ENCODE data around the gene KIAA0753.

DNA sequence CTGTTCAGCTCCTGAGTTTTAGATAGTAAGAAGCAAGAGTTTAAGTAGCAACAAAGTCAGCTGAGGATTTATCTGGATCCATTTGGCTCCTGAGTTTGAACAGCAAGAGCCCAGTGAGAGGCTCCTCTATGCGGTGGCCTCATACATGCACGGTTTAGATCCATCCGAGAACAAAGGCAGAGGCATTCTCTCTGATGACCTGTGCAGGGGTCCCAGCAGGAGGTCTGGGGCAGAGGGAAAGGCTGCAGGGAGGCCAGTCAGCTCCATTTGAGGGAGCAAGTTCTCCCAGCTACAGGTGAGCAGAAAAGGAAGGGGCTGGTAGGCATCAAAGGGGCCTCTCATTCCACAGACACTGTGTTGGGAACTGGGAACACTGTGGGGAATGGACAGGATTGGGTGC is 100.6 kb downstream of the KIAA0753 start:
- TF ChIP-seq, protein P1, sequence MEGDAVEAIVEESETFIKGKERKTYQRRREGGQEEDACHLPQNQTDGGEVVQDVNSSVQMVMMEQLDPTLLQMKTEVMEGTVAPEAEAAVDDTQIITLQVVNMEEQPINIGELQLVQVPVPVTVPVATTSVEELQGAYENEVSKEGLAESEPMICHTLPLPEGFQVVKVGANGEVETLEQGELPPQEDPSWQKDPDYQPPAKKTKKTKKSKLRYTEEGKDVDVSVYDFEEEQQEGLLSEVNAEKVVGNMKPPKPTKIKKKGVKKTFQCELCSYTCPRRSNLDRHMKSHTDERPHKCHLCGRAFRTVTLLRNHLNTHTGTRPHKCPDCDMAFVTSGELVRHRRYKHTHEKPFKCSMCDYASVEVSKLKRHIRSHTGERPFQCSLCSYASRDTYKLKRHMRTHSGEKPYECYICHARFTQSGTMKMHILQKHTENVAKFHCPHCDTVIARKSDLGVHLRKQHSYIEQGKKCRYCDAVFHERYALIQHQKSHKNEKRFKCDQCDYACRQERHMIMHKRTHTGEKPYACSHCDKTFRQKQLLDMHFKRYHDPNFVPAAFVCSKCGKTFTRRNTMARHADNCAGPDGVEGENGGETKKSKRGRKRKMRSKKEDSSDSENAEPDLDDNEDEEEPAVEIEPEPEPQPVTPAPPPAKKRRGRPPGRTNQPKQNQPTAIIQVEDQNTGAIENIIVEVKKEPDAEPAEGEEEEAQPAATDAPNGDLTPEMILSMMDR (IDR thresholded peaks at IDR 0.05), result no peak
- no peak for TF ChIP-seq POLR2A (IDR thresholded peaks at IDR 0.05)
